GM18502 (cell line): ENCODE measurements around the gene GGT1.
"Not testable (repeated sequence)": the region's sequence is repeated elsewhere in the genome, so short reads cannot be mapped to it uniquely, and the experiment has no call there.

Experiments
- ATAC-seq: cut with Tn5 transposase; IDR thresholded peaks from one replicate; pipeline ENCODE4 v1.9.1; 2021; ENCODE audit warnings: mild to moderate bottlenecking; ENCODE audit not compliant: unreplicated experiment, poor library complexity

The GGT1 gene

GRCh38 chr22:24595228-24595627, 7.8 kb upstream of the GGT1 start:
- ATAC-seq = no peak

- no peak for ATAC-seq
Measured at GRCh38 chr22:24595863-24596262, 7.1 kb upstream of the GGT1 start.

GRCh38 chr22:24597076-24597475, 5.9 kb upstream of the GGT1 start:
- not testable (repeated sequence) for ATAC-seq

GRCh38 chr22:24599514-24599913, 3.5 kb upstream of the GGT1 start:
- no peak for ATAC-seq

GRCh38 chr22:24599958-24600715, 2.9 kb upstream of the GGT1 start:
- not testable (repeated sequence) for ATAC-seq

- ATAC-seq = no peak
Measured at GRCh38 chr22:24601217-24602104, 1.5 kb upstream of the GGT1 start.

GRCh38 chr22:24602105-24602749, 766 bp upstream of the GGT1 start:
- ATAC-seq = not testable (repeated sequence)

GRCh38 chr22:24603770-24604629, 1.0 kb downstream of the GGT1 start:
- not testable (repeated sequence) for ATAC-seq

GRCh38 chr22:24606340-24606739, 3.3 kb downstream of the GGT1 start:
- not testable (repeated sequence) for ATAC-seq

GRCh38 chr22:24607429-24607983, 4.5 kb downstream of the GGT1 start:
- ATAC-seq = peak; percentile 57

GRCh38 chr22:24608327-24608726, 5.3 kb downstream of the GGT1 start:
- ATAC-seq = not testable (repeated sequence)

GRCh38 chr22:24609888-24610287, 6.9 kb downstream of the GGT1 start:
- not testable (repeated sequence) for ATAC-seq

GRCh38 chr22:24614794-24615193, 11.8 kb downstream of the GGT1 start:
- ATAC-seq = not testable (repeated sequence)

GRCh38 chr22:24621244-24621643, 18.3 kb downstream of the GGT1 start:
- not testable (repeated sequence) for ATAC-seq

GRCh38 chr22:24622596-24622995, 19.6 kb downstream of the GGT1 start:
- ATAC-seq = not testable (repeated sequence)

GRCh38 chr22:24627911-24628310, 24.9 kb downstream of the GGT1 start:
- not testable (repeated sequence) for ATAC-seq

GRCh38 chr22:24629069-24629468, 26.1 kb downstream of the GGT1 start:
- ATAC-seq = not testable (repeated sequence)

GRCh38 chr22:24630812-24631427, 27.9 kb downstream of the GGT1 start:
- not testable (repeated sequence) for ATAC-seq
